Panc1 (cell line): Measurements from ENCODE around the gene SMURF2. TPM values are rescaled to one million over a fixed set of nuclear protein-coding genes. Genes with fewer than 3 reads are reported as not detected.
"Not testable (repeated sequence)": the region's sequence is repeated elsewhere in the genome, so short reads cannot be mapped to it uniquely, and the experiment has no call there.

Source experiments
- ATAC-seq: fragments of 200-7000 bp; cut with Tn5 transposase; 2 replicates; pipeline ENCODE4 v1.9.1; 2020; ENCODE audit warnings: mild to moderate bottlenecking, moderate library complexity
- BruUV-seq: library from RNA; stranded (reverse); fragments of 400-500 nt; replicated peaks from 2 replicates; lab custom pipeline; 2021; lab: Mats Ljungman, UMichigan
- CTCF ChIA-PET: fragments of 300-600 bp; sonication (Branson Sonifier 250); formaldehyde crosslinking; loops from one replicate; lab custom pipeline; 2022; ENCODE audit warnings: antibody characterized with exemption; lab: Charles Lee
- POLR2A ChIA-PET: fragments of 300-600 bp; sonication (Branson Sonifier 250); formaldehyde crosslinking; loops from one replicate; lab custom pipeline; 2022; ENCODE audit warnings: antibody characterized with exemption; lab: Charles Lee
- DNase-seq: peaks from one replicate; pipeline ENCODE4 v3.0.0-alpha.2; 2010; ENCODE audit warnings: low read depth, low spot score
- H3K27ac ChIP-seq: 2 replicates; pipeline ENCODE4 v1.5.1; 2011; ENCODE audit warnings: mild to moderate bottlenecking, low read length, inconsistent platforms
- H3K27me3 ChIP-seq: fragments of 200-500 bp; sonication (Bioruptor generic); 2 replicates; pipeline ENCODE4 v1.6.0; 2014; ENCODE audit warnings: low read length, inconsistent platforms; ENCODE audit not compliant: control insufficient read depth, insufficient read depth
- H3K36me3 ChIP-seq: fragments of 200-500 bp; sonication (Bioruptor generic); 2 replicates; pipeline ENCODE4 v1.5.1; 2014; ENCODE audit warnings: inconsistent platforms, mild to moderate bottlenecking, low read length, moderate library complexity; ENCODE audit not compliant: control insufficient read depth, insufficient read depth
- H3K4me1 ChIP-seq: 2 replicates; pipeline ENCODE4 v1.5.1; 2011; ENCODE audit warnings: inconsistent platforms, mild to moderate bottlenecking, low read length, moderate library complexity; ENCODE audit not compliant: control insufficient read depth, insufficient read depth
- H3K4me3 ChIP-seq, 2 experiments: 2 replicates each; pipeline ENCODE4 v1.5.1; 2011 to 2012; ENCODE audit warnings: low read depth in 2 of 2, low read length in 2 of 2, mild to moderate bottlenecking in 2 of 2, inconsistent platforms in 1 of 2, moderate library complexity in 1 of 2
- H3K9me3 ChIP-seq: fragments of 200-500 bp; sonication (Bioruptor generic); 2 replicates; pipeline ENCODE4 v1.5.1; 2014; ENCODE audit warnings: low read depth, mild to moderate bottlenecking, inconsistent platforms, low read length, moderate library complexity; ENCODE audit not compliant: control insufficient read depth, insufficient read depth
- POLR2AphosphoS5 ChIP-seq: IDR thresholded peaks from 2 replicates; pipeline ENCODE4 v1.6.1; 2012; ENCODE audit warnings: mild to moderate bottlenecking, low read depth, low read length, moderate library complexity
- REST ChIP-seq, 2 experiments: IDR thresholded peaks; 2 replicates each; pipeline ENCODE4 v1.6.1; 2011 to 2012; ENCODE audit warnings: low read depth in 2 of 2, control low read depth in 1 of 2, low read length in 1 of 2, mild to moderate bottlenecking in 1 of 2, moderate library complexity in 1 of 2; ENCODE audit not compliant: insufficient read depth in 1 of 2
- SIN3A ChIP-seq: IDR thresholded peaks from 2 replicates; pipeline ENCODE4 v1.6.1; 2012; ENCODE audit warnings: low read depth, mild to moderate bottlenecking, low read length, moderate library complexity, borderline replicate concordance; ENCODE audit not compliant: insufficient read depth
- TCF7L2 ChIP-seq: IDR thresholded peaks from 2 replicates; pipeline ENCODE4 v1.6.1; 2011; ENCODE audit warnings: mild to moderate bottlenecking, low read depth, low read length, inconsistent platforms
- in situ Hi-C: cut with HindIII; loops from 2 replicates; pipeline ENCODE4 v1.10.0; 2016; ENCODE audit warnings: low sequenced_read_pairs, low pct_unique_long_range_greater_than_20kb
- intact Hi-C: fragments of 100-400 bp; cut with micrococcal nuclease; formaldehyde crosslinking; loops from one replicate; pipeline ENCODE4 v1.10.0; 2022; ENCODE audit not compliant: unreplicated experiment
- total RNA-seq: library from RNA; stranded (reverse); gene quantifications from one replicate; pipeline ENCODE4 v1.2.1, GENCODE V29; 2021; ENCODE audit not compliant: unreplicated experiment
- TF ChIP-seq, protein P1 (sequence below): fragments of 450-650 bp; IDR thresholded peaks from 2 replicates; pipeline ENCODE4 v1.5.1; 2017; ENCODE audit warnings: mild to moderate bottlenecking

SMURF2 gene
- total RNA-seq, 1 experiment from 2014 or later, result 21.3 TPM

DNA sequence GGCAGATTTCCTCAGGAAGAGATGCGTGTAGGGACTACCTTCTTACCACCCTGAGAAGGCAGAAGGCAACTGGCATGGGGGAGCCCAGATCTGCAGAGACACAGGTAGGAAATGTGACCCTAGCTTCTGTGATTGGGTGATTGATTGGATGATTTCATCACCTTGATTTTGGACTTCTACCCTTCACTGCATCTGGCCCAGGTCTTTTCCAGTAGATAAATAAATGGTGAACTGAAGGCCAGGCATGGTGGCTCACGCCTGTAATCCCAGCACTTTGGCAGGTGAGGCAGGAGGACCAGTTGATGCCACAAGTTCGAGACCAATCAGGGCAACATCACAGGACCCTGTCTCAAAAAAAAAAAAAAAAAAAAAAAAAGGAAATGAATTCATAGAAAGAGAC lies 14.7 kb upstream of the SMURF2 start:
- TF ChIP-seq TCF7L2, result no peak
- TF ChIP-seq REST (IDR thresholded peaks at IDR 0.05; ENCODE audit: insufficient read depth in 1 of 2, low read depth in 2 of 2, low read length in 1 of 2), result no peak
- TF ChIP-seq, protein P1, sequence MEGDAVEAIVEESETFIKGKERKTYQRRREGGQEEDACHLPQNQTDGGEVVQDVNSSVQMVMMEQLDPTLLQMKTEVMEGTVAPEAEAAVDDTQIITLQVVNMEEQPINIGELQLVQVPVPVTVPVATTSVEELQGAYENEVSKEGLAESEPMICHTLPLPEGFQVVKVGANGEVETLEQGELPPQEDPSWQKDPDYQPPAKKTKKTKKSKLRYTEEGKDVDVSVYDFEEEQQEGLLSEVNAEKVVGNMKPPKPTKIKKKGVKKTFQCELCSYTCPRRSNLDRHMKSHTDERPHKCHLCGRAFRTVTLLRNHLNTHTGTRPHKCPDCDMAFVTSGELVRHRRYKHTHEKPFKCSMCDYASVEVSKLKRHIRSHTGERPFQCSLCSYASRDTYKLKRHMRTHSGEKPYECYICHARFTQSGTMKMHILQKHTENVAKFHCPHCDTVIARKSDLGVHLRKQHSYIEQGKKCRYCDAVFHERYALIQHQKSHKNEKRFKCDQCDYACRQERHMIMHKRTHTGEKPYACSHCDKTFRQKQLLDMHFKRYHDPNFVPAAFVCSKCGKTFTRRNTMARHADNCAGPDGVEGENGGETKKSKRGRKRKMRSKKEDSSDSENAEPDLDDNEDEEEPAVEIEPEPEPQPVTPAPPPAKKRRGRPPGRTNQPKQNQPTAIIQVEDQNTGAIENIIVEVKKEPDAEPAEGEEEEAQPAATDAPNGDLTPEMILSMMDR, result no peak
- no peak for TF ChIP-seq POLR2AphosphoS5
- TF ChIP-seq SIN3A, result no peak
- ChIA-PET POLR2A (interaction anchor here (0.6 kb wide), 1 partner anchor 64 kb away, joined by 3 read pairs; no protein-coding TSS in a partner anchor), CTCF (interaction anchor here (0.6 kb wide), 1 partner anchor 126 kb away, joined by 8 read pairs; no protein-coding TSS in a partner anchor)

DNA sequence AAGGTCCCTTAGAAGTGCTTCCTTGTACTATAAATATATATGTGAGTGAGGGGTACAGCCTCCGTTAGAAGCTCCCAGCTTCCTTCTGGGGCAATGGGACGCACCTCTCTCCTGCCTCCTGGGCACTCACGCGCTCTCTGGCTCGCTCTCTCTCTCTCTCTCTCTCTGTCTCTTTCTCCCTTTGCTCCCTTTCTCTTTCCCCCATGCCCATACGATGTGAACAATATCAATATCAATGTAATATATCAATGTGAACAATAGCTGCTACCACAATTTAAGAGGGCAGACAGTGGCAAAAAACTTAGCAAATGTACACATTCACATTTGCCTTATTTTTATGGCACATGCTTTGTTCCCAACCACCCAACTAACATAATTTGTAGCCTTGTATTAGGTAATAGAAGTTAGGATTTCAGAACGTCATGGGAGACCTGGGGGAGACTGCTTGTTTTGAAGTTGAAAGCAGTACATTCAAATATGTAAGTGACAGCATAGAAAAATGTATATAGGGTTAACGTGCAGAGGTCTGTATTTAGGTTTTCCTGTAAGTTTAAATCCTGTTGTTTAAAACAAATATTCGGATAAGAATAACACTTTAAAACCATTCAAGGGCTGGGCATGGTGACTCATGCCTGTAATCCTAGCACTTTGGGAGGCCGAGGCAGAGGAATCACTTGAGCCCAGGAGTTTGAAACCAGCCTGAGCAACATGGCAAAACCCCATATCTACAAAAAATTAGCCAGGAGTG lies 8.9 kb upstream of the SMURF2 start:
- ATAC-seq, result peak; percentile 72
- H3K36me3 ChIP-seq, in situ Hi-C loops, H3K27me3 ChIP-seq, DNase-seq, intact Hi-C loops, CTCF ChIA-PET, H3K9me3 ChIP-seq, BruUV-seq: not testable (repeated sequence)
- POLR2A ChIA-PET, result interaction anchor here (0.6 kb wide), 1 partner anchor 251 kb away, joined by 7 read pairs; no protein-coding TSS in a partner anchor
- H3K4me3 ChIP-seq, result peak overlapping the region in 1 of 2 experiments; percentile 29; a peak in 2 of 4 replicates
- peaks cover 14% of the 10 kb centered on the region; the same call in 1 of the 2 replicates for H3K4me1 ChIP-seq
- H3K27ac ChIP-seq, result peak overlapping the region; percentile 73

More for the DNA sequence above, 14.7 kb upstream of the SMURF2 start:
- Histone ChIP-seq H3K27me3 (no peaks in the 10 kb centered on the region), H3K4me3 (no peak overlapping the region), H3K4me1 (peaks cover 9% of the 10 kb centered on the region), H3K36me3 (no peaks in the 10 kb centered on the region), H3K27ac (no peak overlapping the region), H3K9me3 (no peaks in the 10 kb centered on the region)
- in situ Hi-C loops (no loop called here), intact Hi-C loops (no loop called here)
- DNase-seq (no peak), ATAC-seq (no peak)
- no TSS peak for BruUV-seq

DNA sequence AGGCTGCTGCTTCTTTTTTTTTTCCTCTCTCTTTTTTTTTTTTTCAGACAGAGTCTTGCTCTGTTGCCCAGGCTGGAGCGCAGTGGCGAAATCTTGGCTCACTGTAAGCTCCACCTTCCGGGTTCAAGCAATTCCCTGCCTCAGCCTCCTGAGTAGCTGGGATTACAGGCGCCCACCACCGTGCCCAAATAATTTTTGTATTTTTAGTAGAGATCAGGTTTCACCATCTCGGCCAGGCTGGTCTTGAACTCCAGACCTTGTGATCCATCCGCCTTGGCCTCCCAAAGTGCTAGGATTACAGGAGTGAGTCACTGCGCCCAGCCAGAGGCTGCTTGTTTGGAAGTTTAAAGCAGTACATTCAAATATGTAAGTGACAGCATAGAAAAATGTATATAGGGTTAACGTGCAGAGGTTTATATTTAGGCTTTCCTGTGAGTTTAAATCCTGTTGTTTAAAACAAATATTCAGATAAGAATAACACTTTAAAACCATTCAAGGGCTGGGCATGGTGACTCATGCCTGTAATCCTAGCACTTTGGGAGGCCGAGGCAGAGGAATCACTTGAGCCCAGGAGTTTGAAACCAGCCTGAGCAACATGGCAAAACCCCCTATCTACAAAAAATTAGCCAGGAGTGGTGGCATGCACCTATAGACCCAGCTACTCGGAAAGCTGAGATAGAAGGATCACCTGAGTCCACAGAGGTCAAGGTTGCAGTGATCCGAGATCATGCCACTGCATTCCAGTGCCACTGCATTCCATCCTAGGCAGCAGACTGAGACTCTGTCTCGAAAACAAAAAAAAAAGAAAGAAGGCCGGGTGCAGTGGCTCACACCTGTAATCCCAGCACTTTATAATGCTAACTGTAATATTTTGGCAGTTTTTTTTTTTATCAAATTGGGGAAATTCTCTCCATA lies 6.0 kb upstream of the SMURF2 start:
- Histone ChIP-seq H3K4me1 (peaks cover 26% of the 10 kb centered on the region; the same call in 1 of the 2 replicates), H3K27ac (0 out of 2 replicates have a peak overlapping the region, but pooled peaks have one; percentile 34)
- intact Hi-C loops, result loop anchor here (10.0 kb wide), 1 partner anchor 47 kb away; no protein-coding TSS in a partner anchor
- DNase-seq, H3K4me3 ChIP-seq, H3K27me3 ChIP-seq, H3K36me3 ChIP-seq, H3K9me3 ChIP-seq, in situ Hi-C loops, BruUV-seq, CTCF ChIA-PET: not testable (repeated sequence)
- POLR2A ChIA-PET, result interaction anchor here (0.7 kb wide), 1 partner anchor 46 kb away, joined by 3 read pairs; no protein-coding TSS in a partner anchor
- ATAC-seq, result peak; percentile 60

GRCh38 chr17:64664299-64664981 lies 2.3 kb upstream of the SMURF2 start:
- H3K4me1 ChIP-seq, result peaks cover 19% of the 10 kb centered on the region; the same call in 1 of the 2 replicates
- H3K36me3 ChIP-seq, in situ Hi-C loops, H3K27me3 ChIP-seq, H3K9me3 ChIP-seq, POLR2A ChIA-PET, CTCF ChIA-PET, ATAC-seq, BruUV-seq, H3K4me3 ChIP-seq, DNase-seq: not testable (repeated sequence)
- H3K27ac ChIP-seq, result peak overlapping the region; percentile 57
- intact Hi-C loops, result loop anchor here (10.0 kb wide), 1 partner anchor 50 kb away; no protein-coding TSS in a partner anchor
